K562 (cell line): Measurements from ENCODE around the gene ATP6V0D1. TPM values are rescaled to one million over a fixed set of nuclear protein-coding genes. Genes with fewer than 3 reads are reported as not detected.

Source experiments
- ATAC-seq: fragments of 200-7000 bp; cut with Tn5 transposase; 3 replicates; pipeline ENCODE4 v1.9.1; 2020; ENCODE audit warnings: moderate library complexity
- BruUV-seq: library from RNA; stranded (reverse); fragments of 400-500 nt; replicated peaks from 2 replicates; lab custom pipeline; 2021; lab: Mats Ljungman, UMichigan
- CTCF ChIA-PET: fragments of 300-600 bp; formaldehyde crosslinking; extraction: SDS; loops from one replicate; lab custom pipeline; 2021; ENCODE audit warnings: low intra/inter-chr PET ratio; lab: Yijun Ruan, JAX
- POLR2A ChIA-PET: fragments of 300-600, 350-650 bp; sonication (Branson Sonifier 250); formaldehyde crosslinking; extraction: SDS; loops from one replicate; lab custom pipeline; 2021; ENCODE audit warnings: antibody characterized with exemption, inconsistent platforms; lab: Yijun Ruan, JAX
- DNase-seq, 4 experiments: peaks; one replicate each; pipeline versions ENCODE4 v3.0.0 to v3.0.0-alpha.2; 2011 to 2018; ENCODE audit warnings: low spot score in 3 of 4, mixed read lengths in 3 of 4; ENCODE audit errors: extremely low read depth in 1 of 4
- FAIRE-seq: peaks from 2 replicates; lab custom pipeline; 2011; peaks lifted over from hg19 to GRCh38; lab: Jason Lieb, UNC
- H2AFZ ChIP-seq: 2 replicates; pipeline ENCODE4 v1.6.0; 2011; ENCODE audit warnings: low read depth, low read length, control low read depth, inconsistent platforms
- H3K27ac ChIP-seq: fragments of 200-600 bp; 3 replicates; pipeline ENCODE4 v1.8.0; 2011; ENCODE audit warnings: low read depth, mild to moderate bottlenecking, control low read depth, inconsistent platforms, low read length, moderate library complexity, mixed read lengths; ENCODE audit errors: extremely low read depth
- H3K27me3 ChIP-seq, 2 experiments: fragments of 300-600 bp in 1 of 2; 2 replicates in 1 of 2; 3 replicates in 1 of 2; pipeline versions ENCODE4 v1.6.0 to v1.8.0; 2011; ENCODE audit warnings: inconsistent platforms in 2 of 2, low read length in 2 of 2, mild to moderate bottlenecking in 1 of 2, mixed read lengths in 1 of 2, moderate library complexity in 1 of 2; ENCODE audit not compliant: control insufficient read depth in 2 of 2, insufficient read depth in 2 of 2
- H3K36me3 ChIP-seq: fragments of 300-600 bp; 3 replicates; pipeline ENCODE4 v1.8.0; 2011; ENCODE audit warnings: mild to moderate bottlenecking, low read length, inconsistent platforms; ENCODE audit not compliant: control insufficient read depth, insufficient read depth
- H3K4me1 ChIP-seq, 2 experiments: fragments of 200-600 bp in 1 of 2; replicated peaks in 1 of 2; 2 replicates in 1 of 2; 3 replicates in 1 of 2; pipeline versions ENCODE4 v1.5.1 to v1.8.0; 2011; ENCODE audit warnings: inconsistent platforms in 2 of 2, low read length in 2 of 2, mild to moderate bottlenecking in 1 of 2, mixed read lengths in 1 of 2, moderate library complexity in 1 of 2; ENCODE audit not compliant: control insufficient read depth in 2 of 2, insufficient read depth in 2 of 2
- H3K4me2 ChIP-seq: 2 replicates; pipeline ENCODE4 v1.6.1; 2011; ENCODE audit warnings: low read length, control low read depth, inconsistent platforms, mixed read lengths; ENCODE audit not compliant: insufficient read depth
- H3K4me3 ChIP-seq: fragments of 200-600 bp; sonication (generic), shearing (Covaris generic); 2 replicates; pipeline ENCODE4 v1.5.1; 2016; ENCODE audit warnings: control low read depth, inconsistent platforms
- H3K79me2 ChIP-seq: fragments of 200-600 bp; 3 replicates; pipeline ENCODE4 v1.8.0; 2011; ENCODE audit warnings: low read length, inconsistent platforms; ENCODE audit not compliant: control insufficient read depth, insufficient read depth
- H3K9ac ChIP-seq, 2 experiments: 2 replicates each; pipeline versions ENCODE4 v1.6.0 to v1.6.1; 2011; ENCODE audit warnings: low read depth in 2 of 2, low read length in 2 of 2, control low read depth in 1 of 2, inconsistent platforms in 1 of 2, mild to moderate bottlenecking in 1 of 2, mixed read lengths in 1 of 2; ENCODE audit not compliant: insufficient read depth in 1 of 2
- H3K9me1 ChIP-seq: one replicate; pipeline ENCODE4 v1.6.0; 2011; ENCODE audit warnings: inconsistent platforms, mild to moderate bottlenecking, low read length, moderate library complexity; ENCODE audit not compliant: control insufficient read depth, insufficient read depth
- H3K9me3 ChIP-seq: replicated peaks from 2 replicates; pipeline ENCODE4 v1.5.1; 2011; ENCODE audit warnings: low read depth, low read length, inconsistent platforms; ENCODE audit not compliant: control insufficient read depth, insufficient read depth
- H4K20me1 ChIP-seq: replicated peaks from 2 replicates; pipeline ENCODE4 v1.6.1; 2011; ENCODE audit warnings: low read length, inconsistent platforms, mixed read lengths; ENCODE audit not compliant: control insufficient read depth, insufficient read depth
- FOXK2 ChIP-seq, 2 experiments: fragments of 450-650 bp; IDR thresholded peaks in 1 of 2; conservative IDR thresholded peaks in 1 of 2; 2 replicates each; pipeline ENCODE4 v1.6.1; 2016; ENCODE audit warnings: low read depth in 2 of 2, mild to moderate bottlenecking in 1 of 2
- KAT8 ChIP-seq: fragments of 450-650 bp; IDR thresholded peaks from 2 replicates; pipeline ENCODE4 v1.6.1; 2016; ENCODE audit warnings: low read depth, mild to moderate bottlenecking
- RUNX1 ChIP-seq: sonication (generic); IDR thresholded peaks from 2 replicates; pipeline ENCODE4 v1.6.1; 2016; ENCODE audit warnings: antibody characterized with exemption, low read depth
- ZBTB12 ChIP-seq: fragments of 250-450 bp; sonication (Bioruptor Pico); IDR thresholded peaks from 2 replicates; pipeline ENCODE4 v1.4.0; 2020
- ZNF551 ChIP-seq: fragments of 250-450 bp; sonication (Bioruptor Pico); IDR thresholded peaks from 2 replicates; pipeline ENCODE4 v1.5.0; 2021; ENCODE audit warnings: mild to moderate bottlenecking, moderate library complexity
- WGBS: fragments of 100-300 bp; shearing (Covaris generic); methylation state at CpG from one replicate; pipeline ENCODE4 v1.1.6; 2016; ENCODE audit warnings: low coverage, mixed read lengths; ENCODE audit not compliant: insufficient coverage; ENCODE audit errors: missing lambda C conversion rate; 5-methylcytosine and 5-hydroxymethylcytosine counted together
- in situ Hi-C: fragments of 300-500 bp; cut with MboI; formaldehyde crosslinking; loops from 4 replicates; pipeline ENCODE4 v1.15.0; 2018; ENCODE audit warnings: inconsistent platforms, mixed read lengths
- intact Hi-C: fragments of 100-400 bp; cut with micrococcal nuclease; formaldehyde crosslinking; loops from 2 replicates; pipeline ENCODE4 v1.14.2; 2022
- polyA plus RNA-seq, 8 experiments: library from polyadenylated mRNA; depleted of rRNA in 4 of 8; stranded (reverse) in 5 of 8; unstranded in 3 of 8; fragments of >200 nt; fragmentation: Nextera tagmentation in 2 of 8; fragmentation: Illumina TruSeq in 1 of 8; extraction: Ambion mirVana in 2 of 8; extraction: Trizol in 1 of 8; gene quantifications; 2 replicates each; pipeline versions ENCODE4 v1.2.1 to v1.2.3, GENCODE V29; 2011 to 2014; ENCODE audit warnings: inconsistent platforms in 1 of 8, missing spikeins in 1 of 8
- total RNA-seq, 7 experiments: library from RNA; depleted of rRNA in 6 of 7; stranded (reverse); fragments of >200 nt in 6 of 7; fragmentation: Illumina TruSeq in 2 of 7; extraction: Trizol in 2 of 7; gene quantifications; 2 replicates each; pipeline versions ENCODE4 v1.2.1 to v1.2.3, GENCODE V29; 2011 to 2021; ENCODE audit warnings: low replicate concordance in 1 of 7
- TF ChIP-seq, protein P1 (sequence below): sonication (generic); formaldehyde crosslinking; IDR thresholded peaks from 2 replicates; pipeline ENCODE4 v1.9.0; 2022; ENCODE audit warnings: mild to moderate bottlenecking, missing genetic modification reagents

The ATP6V0D1 gene
- total and polyA plus RNA-seq, 9 of the 15 experiments (the other 6 are each of a cell fraction or from before 2014, with no cell fraction given): 23.2 to 69.7 (median 45.6) TPM

DNA sequence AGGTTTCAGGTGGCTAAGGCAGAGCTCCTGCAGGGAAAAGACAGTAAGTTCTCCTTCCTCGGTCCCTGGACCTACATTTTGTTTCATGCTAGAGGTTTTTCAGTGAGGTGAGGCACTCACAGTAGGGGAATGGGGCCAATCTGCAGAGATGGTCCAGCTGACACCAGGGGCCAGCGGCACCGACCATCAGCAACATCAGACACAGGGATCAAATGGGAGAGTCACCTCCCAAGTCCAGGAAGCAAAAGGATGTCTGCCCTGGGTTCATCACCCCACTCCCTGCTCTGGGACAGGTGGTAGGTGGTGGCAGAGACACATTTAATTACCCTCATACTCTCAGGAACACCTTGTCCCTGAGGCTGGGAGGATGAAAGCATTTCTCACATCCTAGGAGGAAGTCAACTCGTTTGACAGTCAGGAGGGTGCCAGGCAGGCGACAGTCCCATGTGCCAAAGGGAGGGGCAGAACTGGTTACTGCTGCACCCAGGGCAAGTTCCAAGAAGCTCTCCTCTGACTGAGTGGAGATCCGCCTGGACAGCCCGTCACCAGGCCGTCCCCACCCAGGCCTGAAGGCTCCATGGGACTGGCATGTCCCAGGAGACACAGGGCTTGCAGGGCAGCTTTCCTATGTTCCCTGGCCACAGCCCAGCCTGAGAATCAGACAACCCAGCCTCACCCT, 19.2 kb downstream of the ATP6V0D1 start:
- in situ Hi-C loops: no loop called here
- Histone ChIP-seq H3K36me3 (peaks cover 36% of the 10 kb centered on the region; the same call in 2 of the 3 replicates), H2AFZ (no peak overlapping the region), H3K9me1 (peaks cover 24% of the 10 kb centered on the region), H3K4me3 (no peak overlapping the region), H3K9ac (peak overlapping the region in 1 of 2 experiments; percentile 28; a peak in 1 of 4 replicates), H3K27me3 (no peaks in the 10 kb centered on the region), H3K79me2 (peaks cover 48% of the 10 kb centered on the region), H3K9me3 (no peaks in the 10 kb centered on the region), H3K4me1 (peaks cover 30 to 48% of the 10 kb centered on the region in 2 experiments), H3K27ac (no peak overlapping the region; the same call in 2 of the 3 replicates), H4K20me1 (peaks cover 64% of the 10 kb centered on the region)
- no TSS peak for BruUV-seq
- no peak for DNase-seq
- POLR2A ChIA-PET: interaction anchor here (0.6 to 1.5 kb wide), 4 partner anchors 8 to 176 kb away, joined by 3 to 5 read pairs (median 3); no protein-coding TSS in a partner anchor
- peak; percentile 32 for FAIRE-seq
- 82% methylated on average over 6 of the region's 8 CpGs for WGBS
- TF ChIP-seq KAT8 (no peak), ZBTB12 (no peak), RUNX1 (no peak), FOXK2 (conservative IDR thresholded peaks at IDR 0.05 in 1 of 2, IDR thresholded peaks at IDR 0.05 in 1 of 2; ENCODE audit: low read depth in 2 of 2) (no peak), ZNF551 (CRISPR knock-in tag) (no peak)
- TF ChIP-seq, protein P1, sequence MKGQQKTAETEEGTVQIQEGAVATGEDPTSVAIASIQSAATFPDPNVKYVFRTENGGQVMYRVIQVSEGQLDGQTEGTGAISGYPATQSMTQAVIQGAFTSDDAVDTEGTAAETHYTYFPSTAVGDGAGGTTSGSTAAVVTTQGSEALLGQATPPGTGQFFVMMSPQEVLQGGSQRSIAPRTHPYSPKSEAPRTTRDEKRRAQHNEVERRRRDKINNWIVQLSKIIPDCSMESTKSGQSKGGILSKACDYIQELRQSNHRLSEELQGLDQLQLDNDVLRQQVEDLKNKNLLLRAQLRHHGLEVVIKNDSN: no peak
- TF ChIP-seq, all 486 proteins: peak for 0
- CTCF ChIA-PET: no interaction called here
- intact Hi-C loops: loop anchor here (10.0 kb wide), 1 partner anchor 507 kb away; no protein-coding TSS in a partner anchor
- no peak overlapping the region for H3K4me2 ChIP-seq
- no peak for ATAC-seq
